ENCODE measurements around the gene CCDC191. TPM values are rescaled to one million over a fixed set of nuclear protein-coding genes. Genes with fewer than 3 reads are reported as not detected.
A peak's percentile ranks its signal among the peaks of the same experiment; 100 is the strongest.

Gene CCDC191, protein sequence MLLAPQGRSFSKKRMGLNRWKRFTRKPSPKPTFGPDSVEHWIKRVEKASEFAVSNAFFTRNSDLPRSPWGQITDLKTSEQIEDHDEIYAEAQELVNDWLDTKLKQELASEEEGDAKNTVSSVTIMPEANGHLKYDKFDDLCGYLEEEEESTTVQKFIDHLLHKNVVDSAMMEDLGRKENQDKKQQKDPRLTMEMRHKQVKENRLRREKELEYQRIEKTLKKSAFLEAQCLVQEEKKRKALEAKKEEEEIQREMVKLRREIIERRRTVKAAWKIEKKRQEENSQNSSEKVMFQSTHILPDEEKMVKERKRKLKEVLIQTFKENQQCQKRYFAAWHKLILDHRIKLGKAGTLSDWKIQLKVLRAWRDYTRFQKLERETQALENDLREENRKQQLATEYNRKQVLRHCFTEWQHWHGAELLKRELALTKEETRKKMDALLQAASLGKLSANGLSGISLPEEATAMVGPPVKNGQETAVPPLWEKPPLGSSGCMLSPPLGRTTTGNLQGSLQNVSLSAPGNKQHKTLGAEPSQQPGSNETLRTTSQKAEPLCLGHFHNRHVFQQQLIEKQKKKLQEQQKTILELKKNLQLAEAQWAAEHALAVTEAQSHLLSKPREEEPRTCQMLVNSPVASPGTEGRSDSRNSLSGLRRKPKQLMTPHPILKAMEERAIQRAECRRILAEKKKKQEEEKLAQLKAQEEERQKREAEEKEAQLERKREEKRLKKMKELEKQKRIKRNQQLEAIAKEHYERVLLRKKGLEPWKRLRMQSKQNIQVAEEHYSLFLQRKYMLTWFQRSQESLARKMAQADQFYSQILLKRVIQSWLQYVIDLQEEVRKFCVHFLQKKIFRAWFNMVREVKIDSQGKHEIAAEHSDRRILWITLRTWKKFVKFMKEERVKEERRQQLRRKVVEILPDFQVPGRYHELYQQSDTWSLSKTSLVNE
- total RNA-seq, result 1 to 10 TPM; 3.9 to 6.2 (median 5.0) TPM
- long read RNA-seq, donor 1, partial matches to known transcripts, result 3 of 4 reads
- long read RNA-seq, donor 1, other reads (novel, unspliced or antisense), result 1 of 4 reads
- long read RNA-seq, donor 2, partial matches to known transcripts, result 1 of 4 reads
- long read RNA-seq, donor 2, other reads (novel, unspliced or antisense), result 2 of 4 reads

- peaks cover 8% of the 10 kb centered on the region for H3K4me1 ChIP-seq (ENCODE audit: low read depth)
- no peaks in the 10 kb centered on the region for H3K9me3 ChIP-seq
- DNase-seq (peak; percentile 96 to 100 (median 99)), ATAC-seq (peak; percentile 99)
- TF ChIP-seq CTCF (IDR thresholded peaks at IDR 0.05), result no peak
- intact Hi-C loops (cut with DNase I, micrococcal nuclease), result no loop called here
- H3K4me3 ChIP-seq, result peak within 1 kb of the TSS; percentile 35
- H3K36me3 ChIP-seq (ENCODE audit: low read depth), result no peaks in the 10 kb centered on the region
Observed at GRCh38 chr3:114056130-114057010, at the start of gene CCDC191, which contains the start of gene QTRT2. Gene CCDC191, minus strand, starts transcription at chr3:114056526. Its CDS starts 60 bp downstream, at chr3:114056466. Gene QTRT2, plus strand, starts transcription at chr3:114056737. Its CDS starts 8,521 bp downstream, at chr3:114065258.

DNA sequence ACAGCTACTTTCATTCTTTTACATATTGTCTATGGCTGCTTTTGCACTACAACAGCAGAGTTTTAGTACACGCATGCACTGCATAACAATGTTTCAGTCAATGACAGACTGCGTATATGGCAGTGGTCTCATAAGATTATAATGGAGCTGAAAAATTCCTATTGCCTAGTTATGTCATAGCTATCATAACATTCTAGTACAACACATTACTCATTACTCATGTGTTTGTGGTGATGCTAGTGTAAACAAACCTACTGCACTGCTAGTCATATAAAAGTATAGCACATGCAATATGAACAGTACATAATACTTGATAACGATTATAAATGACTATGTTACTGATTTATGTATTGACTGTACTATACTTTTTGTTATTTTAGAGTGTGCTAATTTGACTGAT lies 48.1 kb upstream of the CCDC191 start:
- no peaks in the 10 kb centered on the region for H3K36me3 ChIP-seq (ENCODE audit: low read depth)
- no peaks in the 10 kb centered on the region for H3K9me3 ChIP-seq
- no peak for ATAC-seq
- intact Hi-C loops (cut with DNase I, micrococcal nuclease), result no loop called here
- TF ChIP-seq CTCF (IDR thresholded peaks at IDR 0.05), result no peak
- H3K4me3 ChIP-seq, result no peak overlapping the region
- DNase-seq, result no peak
- no peaks in the 10 kb centered on the region for H3K4me1 ChIP-seq (ENCODE audit: low read depth)

- TF ChIP-seq CTCF (IDR thresholded peaks at IDR 0.05), result no peak
- Histone ChIP-seq H3K4me1 (ENCODE audit: low read depth) (no peaks in the 10 kb centered on the region), H3K4me3 (no peak overlapping the region), H3K36me3 (ENCODE audit: low read depth) (no peaks in the 10 kb centered on the region), H3K9me3 (no peaks in the 10 kb centered on the region)
- ATAC-seq, result no peak
- intact Hi-C loops (cut with DNase I, micrococcal nuclease), result no loop called here
- no peak for DNase-seq
Observed at GRCh38 chr3:114103858-114104257, 47.5 kb upstream of the CCDC191 start.

GRCh38 chr3:114103181-114103580 lies 46.9 kb upstream of the CCDC191 start:
- TF ChIP-seq CTCF (IDR thresholded peaks at IDR 0.05), result no peak
- DNase-seq (no peak), ATAC-seq (no peak)
- Histone ChIP-seq H3K4me1 (ENCODE audit: low read depth) (no peaks in the 10 kb centered on the region), H3K4me3 (no peak overlapping the region), H3K36me3 (ENCODE audit: low read depth) (no peaks in the 10 kb centered on the region), H3K9me3 (no peaks in the 10 kb centered on the region)
- intact Hi-C loops (cut with DNase I, micrococcal nuclease), result no loop called here

GRCh38 chr3:114101101-114101500 lies 44.8 kb upstream of the CCDC191 start:
- no peak for ATAC-seq

More at GRCh38 chr3:114101101-114101500, 44.8 kb upstream of the CCDC191 start:
- no peaks in the 10 kb centered on the region for H3K36me3 ChIP-seq (ENCODE audit: low read depth)
- H3K4me3 ChIP-seq, result no peak overlapping the region
- DNase-seq, result no peak
- H3K9me3 ChIP-seq, result no peaks in the 10 kb centered on the region
- TF ChIP-seq CTCF (IDR thresholded peaks at IDR 0.05), result no peak
- H3K4me1 ChIP-seq (ENCODE audit: low read depth), result no peaks in the 10 kb centered on the region
- intact Hi-C loops (cut with DNase I, micrococcal nuclease), result no loop called here

Measured in mucosa of descending colon (tissue), 3 donors.